Fibroblast of villous mesenchyme (primary cell): Measurements from ENCODE around the gene SIK2. TPM values are rescaled to one million over a fixed set of nuclear protein-coding genes. Genes with fewer than 3 reads are reported as not detected.

Experiments
- DNase-seq: peaks from one replicate; pipeline ENCODE4 v3.0.0-alpha.2; 2010; ENCODE audit warnings: low read depth
- H3K4me3 ChIP-seq: 2 replicates; pipeline ENCODE4 v1.5.1; 2011; ENCODE audit warnings: low read depth, mild to moderate bottlenecking, low read length
- CTCF ChIP-seq: IDR thresholded peaks from 2 replicates; pipeline ENCODE4 v1.5.1; 2012; ENCODE audit warnings: low read depth, mild to moderate bottlenecking, low read length; ENCODE audit not compliant: insufficient read depth
- total RNA-seq: library from RNA; depleted of rRNA; stranded (reverse); fragments of >200 nt; gene quantifications from 2 replicates; pipeline ENCODE4 v1.2.3, GENCODE V29; 2012

SIK2 gene
- total RNA-seq, 1 donor = 16.0 TPM

- no peak for TF ChIP-seq CTCF
- H3K4me3 ChIP-seq = no peak overlapping the region
- DNase-seq = no peak
Measured at GRCh38 chr11:111571829-111572501, 30.3 kb upstream of the SIK2 start.

- DNase-seq = no peak
- no peak for TF ChIP-seq CTCF
- no peak overlapping the region for H3K4me3 ChIP-seq
Measured at GRCh38 chr11:111572581-111572980, 29.7 kb upstream of the SIK2 start.

GRCh38 chr11:111573821-111574249 is 28.4 kb upstream of the SIK2 start:
- no peak overlapping the region for H3K4me3 ChIP-seq
- DNase-seq = no peak
- no peak for TF ChIP-seq CTCF

- DNase-seq = no peak
- H3K4me3 ChIP-seq = no peak overlapping the region
- TF ChIP-seq CTCF = peak; percentile 4
Measured at GRCh38 chr11:111574373-111575225, 27.6 kb upstream of the SIK2 start.

GRCh38 chr11:111575740-111576139 is 26.5 kb upstream of the SIK2 start:
- DNase-seq = no peak
- no peak overlapping the region for H3K4me3 ChIP-seq
- TF ChIP-seq CTCF = no peak

- TF ChIP-seq CTCF = no peak
- H3K4me3 ChIP-seq = no peak overlapping the region
- no peak for DNase-seq
Measured at GRCh38 chr11:111577821-111578220, 24.4 kb upstream of the SIK2 start.

- TF ChIP-seq CTCF = no peak
- no peak overlapping the region for H3K4me3 ChIP-seq
- DNase-seq = no peak
Measured at GRCh38 chr11:111581341-111581740, 20.9 kb upstream of the SIK2 start.
